ENCODE results near the gene IL6. TPM values are rescaled to one million over a fixed set of nuclear protein-coding genes. Genes with fewer than 3 reads are reported as not detected.

Gene IL6
- total and polyA plus RNA-seq, 2 of the 8 experiments (the other 6 are each of a cell fraction or from before 2014, with no cell fraction given) = 0.12 to 0.41 TPM

Other genes starting within 250 kb of the IL6 start
- gene STEAP1B, start 227.0 kb upstream of the IL6 start, total RNA-seq (2021; fragmentation: NEBNext Ultra II Directional; extraction: Animal tissue kit (Norgen Biotek cat#: 25700)) = 8.6 and 8.7 TPM in 2 replicates
- 3.8 and 5.4 TPM in 2 replicates for gene STEAP1B, start 227.0 kb upstream of the IL6 start, polyA plus RNA-seq (2011; rRNA removed)
- 389 and 406 TPM in 2 replicates for gene TOMM7, start 95.6 kb downstream of the IL6 start, total RNA-seq (2021; fragmentation: NEBNext Ultra II Directional; extraction: Animal tissue kit (Norgen Biotek cat#: 25700))
- gene TOMM7, start 95.6 kb downstream of the IL6 start, polyA plus RNA-seq (2011; rRNA removed) = 277 and 508 TPM in 2 replicates